HepG2 (cell line): ENCODE results near the gene HAGH.

ENCODE experiments used
- CHD2 ChIP-seq: IDR thresholded peaks from 2 replicates; pipeline ENCODE4 v1.6.1; 2011; ENCODE audit warnings: low read depth, low read length, improper control_type of control experiment
- HDAC6 ChIP-seq: fragments of 200-600 bp; sonication (generic); IDR thresholded peaks from 2 replicates; pipeline ENCODE4 v1.7.0; 2017; ENCODE audit warnings: mild to moderate bottlenecking, antibody characterized with exemption, low read length, low read depth
- JUNB ChIP-seq: sonication (generic); formaldehyde crosslinking; IDR thresholded peaks from 2 replicates; pipeline ENCODE4 v1.8.0; 2022; ENCODE audit warnings: missing genetic modification reagents, mild to moderate bottlenecking, borderline replicate concordance
- NCOR1 ChIP-seq: fragments of 200-600 bp; sonication (generic); IDR thresholded peaks from 2 replicates; pipeline ENCODE4 v1.7.0; 2017; ENCODE audit warnings: antibody characterized with exemption, low read length, borderline replicate concordance
- NFKB2 ChIP-seq: sonication (generic); formaldehyde crosslinking; IDR thresholded peaks from 2 replicates; pipeline ENCODE4 v1.4.0; 2020; ENCODE audit warnings: missing genetic modification reagents, borderline replicate concordance
- REPIN1 ChIP-seq: sonication (generic); formaldehyde crosslinking; IDR thresholded peaks from 2 replicates; pipeline ENCODE4 v1.8.0; 2022; ENCODE audit warnings: missing genetic modification reagents, low read depth, mild to moderate bottlenecking, borderline replicate concordance
- REXO4 ChIP-seq: sonication (generic); formaldehyde crosslinking; IDR thresholded peaks from 2 replicates; pipeline ENCODE4 v1.8.0; 2022; ENCODE audit warnings: missing genetic modification reagents, mild to moderate bottlenecking, borderline replicate concordance
- TCF12 ChIP-seq, 2 experiments: fragments of 450-650 bp in 1 of 2; sonication (generic) in 1 of 2; formaldehyde crosslinking in 1 of 2; IDR thresholded peaks; 2 replicates each; pipeline versions ENCODE4 v1.6.1 to v1.8.0; 2017 to 2022; ENCODE audit warnings: antibody characterized with exemption in 1 of 2, mild to moderate bottlenecking in 1 of 2, missing genetic modification reagents in 1 of 2, moderate library complexity in 1 of 2
- ZEB1 ChIP-seq: IDR thresholded peaks from 2 replicates; pipeline ENCODE4 v1.6.1; 2012; ENCODE audit warnings: mild to moderate bottlenecking, low read depth, inconsistent platforms; ENCODE audit not compliant: insufficient replicate concordance
- ZNF274 ChIP-seq: sonication (generic); formaldehyde crosslinking; IDR thresholded peaks from 2 replicates; pipeline ENCODE4 v1.5.1; 2020; ENCODE audit warnings: mild to moderate bottlenecking, missing genetic modification reagents
- ZNF367 ChIP-seq: sonication (generic); formaldehyde crosslinking; IDR thresholded peaks from 2 replicates; pipeline ENCODE4 v1.4.0; 2020; ENCODE audit warnings: missing genetic modification reagents, borderline replicate concordance
- ZNF790 ChIP-seq: sonication (generic); formaldehyde crosslinking; IDR thresholded peaks from 2 replicates; pipeline ENCODE4 v1.8.0; 2022; ENCODE audit warnings: missing genetic modification reagents, mild to moderate bottlenecking, borderline replicate concordance
- TF ChIP-seq, protein P1 (sequence below): sonication (generic); formaldehyde crosslinking; IDR thresholded peaks from 2 replicates; pipeline ENCODE4 v1.5.0; 2020; ENCODE audit warnings: mild to moderate bottlenecking, missing genetic modification reagents, moderate library complexity

DNA sequence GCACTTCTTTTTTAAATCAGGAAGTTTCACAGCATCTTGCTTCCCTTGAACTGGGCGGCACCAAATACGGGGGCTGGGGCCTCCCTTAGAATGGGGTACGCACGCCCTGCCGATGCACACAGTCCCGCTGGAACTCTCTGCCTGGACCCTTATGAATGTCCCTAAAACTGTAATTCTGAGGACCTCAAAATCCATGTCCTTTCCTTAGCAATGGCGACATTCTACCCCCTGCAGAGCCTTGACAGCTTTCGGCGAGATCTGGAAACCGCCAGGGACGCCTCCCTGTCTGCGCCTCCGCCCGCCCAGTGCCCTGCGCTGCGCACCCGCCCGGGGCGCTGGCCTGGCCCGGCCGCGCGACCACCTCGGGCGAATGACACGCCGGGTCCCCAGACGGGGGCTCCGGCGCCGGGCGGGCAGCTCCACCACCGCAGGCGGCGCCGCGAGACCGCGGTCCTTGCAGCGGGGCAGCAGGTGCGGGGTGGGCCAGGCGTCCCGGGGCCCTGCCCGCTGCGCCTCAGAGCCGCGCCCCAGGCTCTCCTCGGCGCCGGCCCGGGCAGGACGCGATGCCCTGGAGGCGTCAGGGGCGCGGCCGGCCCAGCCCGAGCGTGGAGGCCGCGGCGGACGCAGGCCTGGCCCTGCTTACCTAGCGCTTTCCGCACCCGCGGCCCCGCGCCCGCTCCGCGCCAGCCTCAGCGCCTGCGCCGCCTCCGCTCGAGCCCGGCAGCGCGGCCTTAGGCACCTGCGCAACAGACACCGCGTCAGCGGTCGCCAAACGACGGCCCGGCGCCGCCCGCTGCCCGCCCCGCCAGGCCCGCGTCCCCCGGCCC, 548 bp downstream of the HAGH start:
- TF ChIP-seq TCF12 (IDR thresholded peaks at IDR 0.05) (no peak), TCF12 (CRISPR knock-in tag; IDR thresholded peaks at IDR 0.05) (no peak), JUNB (CRISPR knock-in tag) (no peak), ZNF790 (no peak), NCOR1 (no peak), ZNF274 (CRISPR knock-in tag) (no peak), ZEB1 (no peak), REPIN1 (CRISPR knock-in tag) (no peak), HDAC6 (no peak), NFKB2 (CRISPR knock-in tag) (no peak; the same call in 1 of the 2 replicates), CHD2 (no peak), ZNF367 (no peak), REXO4 (no peak)
- TF ChIP-seq, protein P1, sequence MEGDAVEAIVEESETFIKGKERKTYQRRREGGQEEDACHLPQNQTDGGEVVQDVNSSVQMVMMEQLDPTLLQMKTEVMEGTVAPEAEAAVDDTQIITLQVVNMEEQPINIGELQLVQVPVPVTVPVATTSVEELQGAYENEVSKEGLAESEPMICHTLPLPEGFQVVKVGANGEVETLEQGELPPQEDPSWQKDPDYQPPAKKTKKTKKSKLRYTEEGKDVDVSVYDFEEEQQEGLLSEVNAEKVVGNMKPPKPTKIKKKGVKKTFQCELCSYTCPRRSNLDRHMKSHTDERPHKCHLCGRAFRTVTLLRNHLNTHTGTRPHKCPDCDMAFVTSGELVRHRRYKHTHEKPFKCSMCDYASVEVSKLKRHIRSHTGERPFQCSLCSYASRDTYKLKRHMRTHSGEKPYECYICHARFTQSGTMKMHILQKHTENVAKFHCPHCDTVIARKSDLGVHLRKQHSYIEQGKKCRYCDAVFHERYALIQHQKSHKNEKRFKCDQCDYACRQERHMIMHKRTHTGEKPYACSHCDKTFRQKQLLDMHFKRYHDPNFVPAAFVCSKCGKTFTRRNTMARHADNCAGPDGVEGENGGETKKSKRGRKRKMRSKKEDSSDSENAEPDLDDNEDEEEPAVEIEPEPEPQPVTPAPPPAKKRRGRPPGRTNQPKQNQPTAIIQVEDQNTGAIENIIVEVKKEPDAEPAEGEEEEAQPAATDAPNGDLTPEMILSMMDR = no peak
